Measurements from ENCODE around the gene SLC2A1.
A peak's percentile ranks its signal among the peaks of the same experiment; 100 is the strongest.

The SLC2A1 gene

GRCh38 chr1:42958488-42959319, at the start of gene SLC2A1:
Gene SLC2A1 (minus strand): TSS chr1:42958868. CDS start chr1:42958651, 217 bp downstream.
- DNase-seq, result peak; percentile 86

GRCh38 chr1:43007377-43008114, 48.9 kb upstream of the SLC2A1 start:
- DNase-seq, result no peak

- DNase-seq, result no peak
Observed at GRCh38 chr1:43005460-43006361, 47.0 kb upstream of the SLC2A1 start.

- no peak for DNase-seq
Observed at GRCh38 chr1:43004587-43005459, 46.2 kb upstream of the SLC2A1 start.

GRCh38 chr1:43002766-43003165, 44.1 kb upstream of the SLC2A1 start:
- DNase-seq, result no peak

GRCh38 chr1:43002116-43002515, 43.4 kb upstream of the SLC2A1 start:
- DNase-seq, result no peak

GRCh38 chr1:43001434-43001833, 42.8 kb upstream of the SLC2A1 start:
- DNase-seq, result no peak

GRCh38 chr1:43000271-43000670, 41.6 kb upstream of the SLC2A1 start:
- no peak for DNase-seq

GRCh38 chr1:42999308-42999707, 40.6 kb upstream of the SLC2A1 start:
- DNase-seq, result no peak

- no peak for DNase-seq
Observed at GRCh38 chr1:42998386-42998785, 39.7 kb upstream of the SLC2A1 start.

GRCh38 chr1:42996384-42996970, 37.8 kb upstream of the SLC2A1 start:
- no peak for DNase-seq

GRCh38 chr1:42993502-42994136, 35.0 kb upstream of the SLC2A1 start:
- peak; percentile 48 for DNase-seq

- no peak for DNase-seq
Observed at GRCh38 chr1:42992054-42992571, 33.4 kb upstream of the SLC2A1 start.

- no peak for DNase-seq
Observed at GRCh38 chr1:42990757-42991346, 32.2 kb upstream of the SLC2A1 start.

- no peak for DNase-seq
Observed at GRCh38 chr1:42983693-42984092, 25.0 kb upstream of the SLC2A1 start.

- no peak for DNase-seq
Observed at GRCh38 chr1:42983253-42983652, 24.6 kb upstream of the SLC2A1 start.

- no peak for DNase-seq
Observed at GRCh38 chr1:42982641-42983040, 24.0 kb upstream of the SLC2A1 start.

GRCh38 chr1:42981871-42982270, 23.2 kb upstream of the SLC2A1 start:
- DNase-seq, result no peak

GRCh38 chr1:42981255-42981805, 22.7 kb upstream of the SLC2A1 start:
- DNase-seq, result no peak
